Activated T-cell treated with anti-CD3 and anti-CD28 coated beads, Interleukin-2, amount 50 U/mL, for 24 hours (primary cell): ENCODE results near the gene ZNF814.
"Not testable (repeated sequence)": the region's sequence is repeated elsewhere in the genome, so short reads cannot be mapped to it uniquely, and the experiment has no call there.

Experiments
- DNase-seq: peaks from one replicate; pipeline ENCODE4 v3.0.0-alpha.2; 2020
- H3K27ac Mint-ChIP-seq: 2 replicates; pipeline ENCODE4 v1.8.0; 2020; ENCODE audit warnings: mild to moderate bottlenecking, mixed read lengths
- H3K27me3 Mint-ChIP-seq: 2 replicates; pipeline ENCODE4 v1.8.0; 2020; ENCODE audit warnings: mixed read lengths
- H3K36me3 Mint-ChIP-seq: 2 replicates; pipeline ENCODE4 v1.8.0; 2020; ENCODE audit warnings: low read depth, mixed read lengths
- H3K4me1 Mint-ChIP-seq: 2 replicates; pipeline ENCODE4 v1.8.0; 2020; ENCODE audit warnings: low read depth, mixed read lengths
- H3K4me3 Mint-ChIP-seq: 2 replicates; pipeline ENCODE4 v1.8.0; 2020; ENCODE audit warnings: mild to moderate bottlenecking, moderate library complexity, mixed read lengths
- H3K9me3 Mint-ChIP-seq: 2 replicates; pipeline ENCODE4 v1.8.0; 2020; ENCODE audit warnings: mixed read lengths

Gene ZNF814

DNA sequence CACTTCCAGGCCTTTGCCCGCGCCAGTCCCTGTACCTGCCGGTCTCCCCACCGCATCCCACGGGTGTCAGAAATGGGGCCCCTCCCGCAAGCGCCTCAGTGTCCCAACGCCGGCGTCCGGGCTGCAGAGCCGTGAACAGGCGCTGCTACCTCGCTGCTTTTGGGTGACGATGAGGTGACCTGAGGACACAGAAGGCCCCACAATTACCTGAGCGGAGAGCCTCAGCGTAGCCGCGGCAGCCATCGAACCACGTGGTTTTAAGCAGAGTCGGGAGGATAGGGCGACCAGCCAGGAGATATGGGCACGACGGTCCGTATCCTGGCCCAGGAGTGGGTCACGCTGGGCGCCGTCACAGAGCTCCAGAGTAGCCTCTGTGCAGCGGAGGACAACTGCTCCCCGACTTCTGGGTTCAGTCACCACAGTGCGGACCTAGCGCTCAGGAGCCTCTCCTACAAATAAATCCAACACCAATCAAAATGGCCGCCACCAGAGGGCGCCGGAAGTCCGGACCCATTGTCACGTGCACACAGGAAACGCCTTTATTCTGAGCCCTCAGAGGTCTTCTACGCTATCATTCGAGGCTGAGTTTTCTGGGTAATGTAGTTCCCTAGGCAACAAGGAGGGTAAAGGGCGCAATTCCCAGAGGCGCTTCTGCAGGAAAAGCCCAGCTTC, at the start of gene ZNF814:
Gene ZNF814, minus strand, starts transcription at position 478 of the 672 bp plus-strand sequence. Its CDS starts 235 bp downstream, at position 243.
- Mint-ChIP-seq H3K4me1 (peaks cover 22% of the 10 kb centered on the region), H3K4me3 (peak within 1 kb of the TSS; percentile 91), H3K36me3 (peaks cover 74% of the 10 kb centered on the region), H3K9me3 (peaks cover 50% of the 10 kb centered on the region), H3K27ac (peak within 1 kb of the TSS; percentile 86), H3K27me3 (no peaks in the 10 kb centered on the region)
- DNase-seq, result peak; percentile 87

DNA sequence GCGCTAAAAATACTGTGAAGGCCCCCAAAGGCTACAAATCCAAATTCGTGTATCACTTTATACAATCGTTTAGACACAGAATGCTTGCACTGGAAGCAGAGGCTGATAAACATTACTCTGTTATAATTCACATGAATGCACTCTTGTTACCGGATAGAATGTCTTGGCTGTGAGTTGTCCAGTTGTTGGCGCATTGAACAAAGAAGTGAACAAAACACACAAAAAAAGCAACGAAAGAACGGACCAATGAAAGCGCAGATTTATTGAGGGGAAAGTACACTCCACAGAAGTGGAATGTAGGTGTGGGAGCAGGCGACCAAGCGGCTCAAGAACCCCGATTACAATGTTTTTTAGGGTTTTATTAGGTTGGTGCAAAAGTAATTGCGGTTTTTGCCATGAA, 46.9 kb upstream of the ZNF814 start:
- Mint-ChIP-seq H3K4me3 (no peak overlapping the region), H3K36me3 (peaks cover 94% of the 10 kb centered on the region), H3K27me3 (peaks cover 11% of the 10 kb centered on the region), H3K9me3 (peaks cover 55% of the 10 kb centered on the region), H3K4me1 (peaks cover 9% of the 10 kb centered on the region), H3K27ac (no peak overlapping the region)
- DNase-seq, result no peak

DNA sequence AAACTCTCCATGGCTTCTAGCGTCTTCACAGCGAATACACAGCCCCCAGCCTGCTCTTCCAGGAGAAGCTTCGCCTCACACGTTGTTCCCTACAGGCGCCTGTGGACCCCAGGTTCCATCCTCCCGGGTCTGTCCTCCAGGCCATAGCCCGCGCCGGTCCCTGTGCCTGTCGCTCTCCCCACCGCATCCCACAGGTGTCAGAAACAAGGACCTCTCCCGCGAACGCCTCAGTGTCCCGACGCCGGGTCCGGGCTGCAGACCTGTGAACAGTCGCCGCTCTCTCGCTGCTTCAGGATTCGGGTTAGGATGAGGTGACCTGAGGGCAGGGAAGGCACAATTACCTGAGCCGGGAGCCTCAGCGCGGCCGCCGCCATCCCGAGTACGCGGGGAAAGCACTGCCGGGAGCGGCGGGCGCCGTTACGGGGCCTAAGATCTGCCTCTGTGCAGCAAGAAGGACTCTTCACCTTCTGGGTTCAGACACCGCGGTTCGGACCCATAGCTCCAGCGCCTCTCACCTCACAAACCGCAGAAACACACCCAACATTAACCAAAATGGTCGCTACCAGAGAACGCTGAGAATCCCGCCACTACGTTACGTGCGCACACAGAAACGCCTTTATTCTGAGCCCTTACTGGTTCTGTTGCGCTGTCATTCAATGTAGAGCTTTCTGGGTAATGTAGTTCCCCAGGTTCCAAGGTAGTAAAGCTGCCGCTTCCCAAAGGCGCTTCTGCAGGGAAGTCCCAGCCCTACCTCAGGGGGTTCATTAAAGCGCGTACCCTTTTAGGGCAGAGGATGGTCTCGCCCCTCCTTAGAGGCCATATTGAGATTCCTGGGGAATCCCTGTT, 46.2 kb upstream of the ZNF814 start, which contains the start of gene ZNF418:
Gene ZNF418, minus strand, starts transcription at position 583 of the 846 bp plus-strand sequence. CDS start 1,580 bp downstream, outside the sequence.
- H3K9me3 Mint-ChIP-seq, result peaks cover 59% of the 10 kb centered on the region

DNA sequence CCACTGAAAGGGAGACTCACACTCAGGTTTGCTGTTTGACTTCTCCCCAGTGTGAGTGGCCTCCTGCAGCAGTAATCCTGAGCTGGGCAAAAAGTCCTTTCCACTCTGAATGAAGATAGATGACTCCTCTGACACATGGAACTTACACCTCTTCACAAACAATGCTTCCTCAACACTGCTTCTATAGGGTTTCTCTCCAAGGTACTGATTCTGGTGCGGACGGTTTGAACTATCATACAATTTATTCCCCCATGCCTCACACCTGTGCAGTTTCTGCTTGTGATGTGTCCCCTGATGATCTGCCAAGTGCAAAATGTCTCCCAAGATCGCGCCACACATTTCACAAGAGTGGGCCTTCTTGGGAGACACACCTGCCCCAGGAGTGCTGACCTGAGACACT, 38.8 kb upstream of the ZNF814 start:
- H3K27me3 Mint-ChIP-seq, result no peaks in the 10 kb centered on the region
- H3K4me3 Mint-ChIP-seq, result no peak overlapping the region
- peaks cover 77% of the 10 kb centered on the region for H3K36me3 Mint-ChIP-seq
- H3K27ac Mint-ChIP-seq, result no peak overlapping the region
- H3K9me3 Mint-ChIP-seq, result peaks cover 64% of the 10 kb centered on the region
- DNase-seq, result no peak
- H3K4me1 Mint-ChIP-seq, result no peaks in the 10 kb centered on the region

More for the DNA sequence above, 46.2 kb upstream of the ZNF814 start, which contains the start of gene ZNF418:
- Mint-ChIP-seq H3K36me3 (peaks cover 94% of the 10 kb centered on the region), H3K4me3 (peak within 1 kb of the TSS; percentile 82), H3K4me1 (peaks cover 9% of the 10 kb centered on the region), H3K27ac (peak within 1 kb of the TSS; percentile 83), H3K27me3 (peaks cover 11% of the 10 kb centered on the region)
- peak; percentile 47 for DNase-seq

DNA sequence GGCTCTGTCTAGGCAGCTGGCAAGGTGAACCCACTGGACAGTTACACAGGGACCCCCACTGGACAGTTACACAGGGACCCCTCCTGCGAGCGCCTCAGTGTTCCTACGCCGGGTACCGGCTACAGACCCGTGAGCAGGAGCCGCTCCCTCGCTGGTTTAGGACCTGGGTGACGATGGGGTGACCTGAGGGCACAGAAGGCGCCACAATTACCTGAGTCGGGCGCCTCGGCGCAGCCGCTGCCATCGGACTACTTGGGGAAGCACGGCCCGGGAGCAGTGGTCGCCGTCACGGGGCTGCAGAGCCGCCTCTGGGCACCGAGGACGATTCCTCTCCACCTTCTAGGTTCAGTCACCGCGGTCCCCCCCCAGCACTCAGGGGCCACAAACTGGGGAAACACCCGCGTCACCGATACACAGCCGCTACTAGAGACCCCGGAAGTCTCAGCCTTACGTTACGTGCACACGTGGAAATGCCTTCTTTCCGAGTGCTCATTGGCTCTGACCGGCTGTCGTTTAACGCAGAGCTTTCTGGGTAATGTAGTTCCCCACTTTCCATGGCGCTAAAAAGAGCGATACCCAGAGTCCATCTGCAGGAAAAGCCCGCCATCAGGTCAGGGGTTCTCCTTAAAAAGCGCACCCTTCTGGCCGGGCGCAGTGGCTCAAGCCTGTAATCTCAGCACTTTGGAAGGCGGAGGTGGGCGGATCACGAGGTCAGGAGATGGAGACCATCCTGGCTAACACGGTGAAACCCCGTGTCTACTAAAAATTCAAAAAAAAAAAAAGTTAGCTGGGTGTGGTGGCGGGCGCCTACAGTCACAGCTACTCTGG, 27.5 kb upstream of the ZNF814 start, which contains the start of gene ZNF417:
Gene ZNF417, minus strand, starts transcription at position 425 of the 828 bp plus-strand sequence. Its CDS starts 181 bp downstream, at position 244.
- Mint-ChIP-seq H3K4me1 (peaks cover 31% of the 10 kb centered on the region), H3K9me3 (peaks cover 45% of the 10 kb centered on the region), H3K4me3 (peak within 1 kb of the TSS; percentile 92), H3K27ac (peak within 1 kb of the TSS; percentile 93), H3K36me3 (peaks cover 75% of the 10 kb centered on the region)
- peak; percentile 85 for DNase-seq
- not testable (repeated sequence) for H3K27me3 Mint-ChIP-seq

DNA sequence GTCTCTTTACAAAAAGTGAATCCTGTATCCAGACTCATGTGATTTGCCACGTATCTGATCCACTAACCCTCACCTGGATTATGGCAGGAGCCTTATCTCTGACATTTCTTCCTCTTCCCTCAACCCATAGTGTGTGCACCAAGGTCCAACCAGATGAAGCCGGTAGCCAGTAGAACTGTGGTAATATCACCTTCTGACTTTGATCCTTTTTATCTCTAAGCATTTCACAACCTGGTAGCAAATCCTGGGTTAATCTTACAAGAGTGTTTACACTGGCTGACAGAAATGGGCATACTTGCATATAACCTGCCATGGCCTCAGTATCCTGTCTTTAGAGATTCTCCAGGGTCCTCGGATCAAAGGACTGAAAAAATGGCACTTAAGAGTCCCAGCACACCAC, 25.7 kb upstream of the ZNF814 start:
- peaks cover 81% of the 10 kb centered on the region for H3K36me3 Mint-ChIP-seq
- H3K9me3 Mint-ChIP-seq, result peaks cover 44% of the 10 kb centered on the region
- no peaks in the 10 kb centered on the region for H3K27me3 Mint-ChIP-seq
- H3K27ac Mint-ChIP-seq, result no peak overlapping the region
- peaks cover 31% of the 10 kb centered on the region for H3K4me1 Mint-ChIP-seq
- no peak for DNase-seq
- H3K4me3 Mint-ChIP-seq, result peak overlapping the region; percentile 92

DNA sequence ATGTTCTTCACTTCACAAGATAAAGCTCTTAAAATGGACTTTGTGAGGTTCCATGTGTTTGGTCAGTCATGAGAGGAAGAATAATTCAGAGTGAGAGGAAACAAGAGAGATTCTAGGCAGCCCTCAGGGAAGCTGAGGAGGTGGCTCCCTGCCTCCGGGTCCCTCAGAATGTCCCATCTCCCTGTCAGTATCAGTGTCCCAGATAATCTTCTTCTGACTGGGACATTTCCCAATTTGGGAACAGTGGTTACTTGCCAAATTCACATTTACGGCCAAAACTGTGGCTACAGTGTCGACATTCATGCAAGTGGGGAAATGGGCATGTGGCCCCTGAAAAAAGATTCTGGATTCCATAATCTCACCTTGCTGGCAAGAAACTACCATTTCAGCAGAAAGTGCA, 18.6 kb upstream of the ZNF814 start:
- no peak for DNase-seq
- no peaks in the 10 kb centered on the region for H3K27me3 Mint-ChIP-seq
- H3K4me3 Mint-ChIP-seq, result no peak overlapping the region
- H3K27ac Mint-ChIP-seq, result no peak overlapping the region
- H3K9me3 Mint-ChIP-seq, result peaks cover 55% of the 10 kb centered on the region
- peaks cover 79% of the 10 kb centered on the region for H3K36me3 Mint-ChIP-seq
- peaks cover 7% of the 10 kb centered on the region for H3K4me1 Mint-ChIP-seq

DNA sequence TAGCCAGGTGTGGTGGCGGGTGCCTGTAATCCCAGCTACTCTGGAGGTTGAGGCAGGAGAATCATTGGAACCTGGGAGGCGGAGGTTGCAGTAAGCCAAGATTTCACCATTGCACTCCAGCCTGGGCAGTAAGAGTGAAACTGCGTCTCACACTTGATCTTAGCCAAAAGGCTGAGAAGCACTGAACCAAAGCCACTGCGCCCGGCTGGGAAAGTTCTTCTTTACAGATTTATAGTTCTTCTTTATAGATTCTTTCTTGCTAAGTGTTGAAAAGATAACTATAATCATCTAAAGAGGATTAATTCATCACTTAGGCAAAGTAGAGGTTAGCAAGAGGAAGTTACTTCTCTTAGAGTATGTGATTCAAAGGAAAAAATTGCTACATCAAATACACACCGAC, 16.4 kb upstream of the ZNF814 start:
- DNase-seq, result no peak
- no peak overlapping the region for H3K4me3 Mint-ChIP-seq
- H3K27me3 Mint-ChIP-seq, result no peaks in the 10 kb centered on the region
- H3K27ac Mint-ChIP-seq, result no peak overlapping the region
- peaks cover 70% of the 10 kb centered on the region for H3K36me3 Mint-ChIP-seq
- H3K9me3 Mint-ChIP-seq, result peaks cover 54% of the 10 kb centered on the region
- H3K4me1 Mint-ChIP-seq, result peaks cover 3% of the 10 kb centered on the region

DNA sequence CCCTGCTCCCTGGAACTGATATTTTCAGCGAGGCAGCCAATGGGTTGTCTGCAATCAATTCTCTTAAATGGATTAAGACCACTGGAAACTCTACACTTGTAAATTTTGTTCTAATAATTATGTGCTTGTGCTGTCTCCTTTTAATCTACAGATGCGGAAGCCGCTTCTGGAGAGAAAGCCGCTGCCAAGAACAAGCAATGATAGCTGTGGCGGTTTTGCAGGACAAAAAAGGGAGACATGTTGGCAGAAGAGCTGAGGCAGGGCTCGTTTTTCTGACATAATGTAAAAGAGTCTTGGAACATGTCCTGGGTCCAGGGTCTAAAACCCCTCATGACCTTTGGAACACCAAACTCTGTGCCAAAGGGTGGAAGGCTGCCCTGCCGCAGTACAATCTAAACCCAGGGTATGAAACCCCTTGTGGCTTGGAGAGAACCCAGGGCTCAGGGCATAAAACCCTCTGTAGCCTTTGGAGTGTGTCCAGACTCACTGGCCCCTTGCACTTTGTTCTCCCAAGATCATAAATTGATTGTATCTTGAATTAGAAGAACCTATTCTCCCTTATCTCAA, 14.9 kb upstream of the ZNF814 start:
- H3K27ac Mint-ChIP-seq, result no peak overlapping the region
- H3K9me3 Mint-ChIP-seq, result peaks cover 55% of the 10 kb centered on the region
- H3K4me3 Mint-ChIP-seq, result no peak overlapping the region
- H3K27me3 Mint-ChIP-seq, result no peaks in the 10 kb centered on the region
- DNase-seq, result no peak
- peaks cover 66% of the 10 kb centered on the region for H3K36me3 Mint-ChIP-seq
- H3K4me1 Mint-ChIP-seq, result peaks cover 3% of the 10 kb centered on the region

DNA sequence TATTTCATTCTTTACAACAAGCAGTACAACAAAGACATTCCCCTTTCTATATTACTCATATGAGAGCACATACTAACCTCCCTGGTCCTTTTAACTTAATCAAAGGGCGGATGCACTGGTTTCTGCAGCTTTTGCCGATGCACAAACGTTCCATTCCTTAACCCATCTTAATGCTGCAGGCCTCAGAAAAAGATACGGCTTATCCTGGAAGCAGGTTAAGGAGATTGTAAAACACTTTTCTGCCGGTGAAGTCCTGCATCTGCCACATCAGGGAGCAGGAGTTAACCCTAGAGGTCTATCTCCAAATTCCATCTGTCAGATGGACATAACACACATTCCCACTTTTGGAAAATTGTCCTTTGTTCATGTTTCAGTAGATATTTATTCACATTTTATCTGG, 11.5 kb upstream of the ZNF814 start:
- Mint-ChIP-seq H3K4me1 (peaks cover 3% of the 10 kb centered on the region), H3K4me3 (no peak overlapping the region), H3K36me3 (peaks cover 62% of the 10 kb centered on the region), H3K27ac (no peak overlapping the region), H3K27me3 (no peaks in the 10 kb centered on the region), H3K9me3 (peaks cover 52% of the 10 kb centered on the region)
- DNase-seq, result no peak

DNA sequence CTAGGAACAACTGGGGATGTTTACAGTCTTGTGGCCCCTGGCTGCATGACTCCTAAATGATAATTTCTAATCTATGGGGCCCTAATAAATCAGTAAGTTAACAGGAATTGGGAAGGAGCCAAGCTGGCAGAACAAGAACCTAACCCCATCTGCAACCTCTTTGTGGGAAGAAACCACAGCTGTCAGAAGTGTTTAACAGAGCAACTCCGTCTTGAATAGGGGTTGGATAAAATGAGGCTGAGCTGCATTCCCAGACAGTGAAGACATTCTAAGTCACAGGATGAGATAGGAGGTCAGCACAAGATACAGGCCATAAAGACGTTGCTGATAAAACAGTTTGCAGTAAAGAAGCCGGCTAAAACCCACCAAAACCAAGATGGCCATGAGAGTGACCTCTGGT, 1.9 kb upstream of the ZNF814 start:
- H3K4me3 Mint-ChIP-seq, DNase-seq, H3K27ac Mint-ChIP-seq, H3K27me3 Mint-ChIP-seq: not testable (repeated sequence)
- peaks cover 59% of the 10 kb centered on the region for H3K36me3 Mint-ChIP-seq
- H3K4me1 Mint-ChIP-seq, result peaks cover 22% of the 10 kb centered on the region
- peaks cover 46% of the 10 kb centered on the region for H3K9me3 Mint-ChIP-seq

DNA sequence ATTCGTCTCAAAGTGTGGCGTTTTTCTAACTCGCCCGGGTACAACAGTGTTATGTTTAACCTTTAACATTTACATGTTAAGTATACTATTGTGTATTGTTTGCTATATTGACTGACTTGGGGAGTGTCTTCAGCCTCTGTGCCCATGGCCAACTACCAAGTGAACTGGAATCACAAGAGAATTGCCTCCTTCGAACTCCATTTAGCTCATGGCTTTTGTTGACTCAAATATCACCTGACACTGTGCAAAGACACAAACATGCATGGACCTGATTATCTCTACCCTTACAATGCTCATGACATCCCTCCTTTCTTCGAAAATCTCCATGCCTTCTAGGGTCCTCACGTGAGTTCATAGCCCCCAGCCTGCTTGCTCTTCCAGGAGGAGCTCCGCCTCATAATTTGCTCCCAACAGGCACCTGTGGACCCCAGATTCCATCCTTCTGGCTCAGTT, 704 bp downstream of the ZNF814 start:
- Mint-ChIP-seq H3K4me1 (peaks cover 23% of the 10 kb centered on the region), H3K9me3 (peaks cover 50% of the 10 kb centered on the region), H3K4me3 (peak overlapping the region; percentile 91), H3K27ac (peak overlapping the region; percentile 86), H3K27me3 (no peaks in the 10 kb centered on the region), H3K36me3 (peaks cover 80% of the 10 kb centered on the region)
- no peak for DNase-seq

DNA sequence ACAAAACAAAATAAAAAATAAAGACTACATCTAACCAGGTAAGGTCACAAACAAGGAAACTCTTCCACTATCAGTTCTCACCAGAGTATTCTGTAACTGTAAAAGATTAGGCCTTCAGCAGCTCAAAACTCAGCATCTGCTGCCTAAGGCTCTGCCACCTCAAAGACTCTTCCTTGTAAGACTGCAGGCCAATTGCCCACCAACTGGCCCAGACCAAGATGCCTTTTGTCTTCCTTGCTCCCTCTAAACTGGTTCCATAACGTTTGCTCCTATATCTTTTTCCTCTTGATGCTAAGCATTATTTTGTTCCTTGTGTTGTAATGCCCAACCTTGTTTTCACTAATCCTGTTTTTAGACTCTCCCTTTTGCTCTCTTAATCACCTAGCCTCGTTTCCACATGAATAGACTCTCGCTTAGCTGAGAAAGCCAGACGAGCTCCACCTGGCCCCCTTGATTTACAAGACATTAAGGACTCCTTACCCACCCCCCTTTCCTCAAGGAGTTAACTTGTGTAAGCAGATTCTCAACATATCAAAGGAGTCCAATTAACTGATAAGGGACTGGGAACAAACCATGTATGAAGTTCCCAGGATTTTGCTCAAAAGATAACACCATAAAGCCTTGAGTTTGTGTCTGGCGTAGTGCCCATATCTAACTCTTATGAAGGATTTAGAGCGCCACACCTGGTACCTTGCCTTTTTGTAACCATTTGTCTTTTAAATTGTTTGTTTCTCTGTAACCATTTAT, 1.5 kb downstream of the ZNF814 start:
- no peak for DNase-seq
- H3K4me1 Mint-ChIP-seq, result peaks cover 23% of the 10 kb centered on the region
- no peaks in the 10 kb centered on the region for H3K27me3 Mint-ChIP-seq
- peaks cover 53% of the 10 kb centered on the region for H3K9me3 Mint-ChIP-seq
- no peak overlapping the region for H3K27ac Mint-ChIP-seq
- peak overlapping the region; percentile 91 for H3K4me3 Mint-ChIP-seq
- peaks cover 84% of the 10 kb centered on the region for H3K36me3 Mint-ChIP-seq
